Erythroblast (primary cell): ENCODE results near the gene STRN4.

Experiments used
- GATA1 ChIP-seq: IDR thresholded peaks from 2 replicates; pipeline ENCODE4 v1.6.1; 2011; ENCODE audit warnings: low read depth, mild to moderate bottlenecking, control low read depth, low read length, moderate library complexity
- POLR2A ChIP-seq: IDR thresholded peaks from 2 replicates; pipeline ENCODE4 v1.6.1; 2011; ENCODE audit warnings: mild to moderate bottlenecking, low read length

GRCh38 chr19:46696052-46696451, 50.2 kb downstream of the STRN4 start:
- no peak for TF ChIP-seq POLR2A
- TF ChIP-seq GATA1: no peak
